Uterus (tissue), 4 donors: ENCODE results near the gene STARD10. TPM values are rescaled to one million over a fixed set of nuclear protein-coding genes. Genes with fewer than 3 reads are reported as not detected.

Experiments
- DNase-seq, 2 donors: peaks; one replicate each; pipeline ENCODE4 v3.0.0-alpha.2; 2019 to 2020
- H3K27ac ChIP-seq, 2 donors: fragments of 200-600 bp; sonication (generic); 1 replicate in 1 of 2; 2 replicates in 1 of 2; pipeline ENCODE4 v1.5.1; 2016 to 2018
- H3K27me3 ChIP-seq, 2 donors: fragments of 200-600 bp; sonication (generic); one replicate each; pipeline ENCODE4 v1.5.1; 2018 to 2019; ENCODE audit warnings: control low read depth in 1 of 2
- H3K36me3 ChIP-seq, 2 donors: fragments of 200-600 bp; sonication (generic); one replicate each; pipeline ENCODE4 v1.5.1; 2019; ENCODE audit warnings: control low read depth in 1 of 2
- H3K4me1 ChIP-seq, 2 donors: fragments of 200-600 bp; sonication (generic); one replicate each; pipeline ENCODE4 v1.5.1; 2018 to 2019; ENCODE audit warnings: control low read depth in 1 of 2
- H3K4me3 ChIP-seq, 2 donors: fragments of 200-600 bp; sonication (generic); 1 replicate in 1 of 2; 2 replicates in 1 of 2; pipeline ENCODE4 v1.5.1; 2018 to 2019; ENCODE audit warnings: mild to moderate bottlenecking in 1 of 2
- H3K9me3 ChIP-seq, 2 donors: fragments of 200-600 bp; sonication (generic); one replicate each; pipeline ENCODE4 v1.5.1; 2019; ENCODE audit warnings: control low read depth in 1 of 2
- POLR2A ChIP-seq, 2 donors: fragments of 450-650 bp; IDR thresholded peaks; one replicate each; pipeline ENCODE4 v1.6.1; 2016; ENCODE audit warnings: antibody characterized with exemption in 2 of 2, mild to moderate bottlenecking in 1 of 2, moderate library complexity in 1 of 2
- intact Hi-C: fragments of 100-400 bp; cut with DNase I; formaldehyde crosslinking; loops from one replicate; pipeline ENCODE4 v1.15.1; 2023; ENCODE audit warnings: low total_unique reads
- total RNA-seq, 4 donors: library from RNA; depleted of rRNA in 3 of 4; stranded (reverse); fragments of >200 nt in 3 of 4; gene quantifications; one replicate each; pipeline versions ENCODE4 v1.1.0 to v1.2.4, GENCODE V29; 2014 to 2023
- TF ChIP-seq, protein P1 (sequence below), 4 experiments: fragments of 200-600 bp in 2 of 4; fragments of 450-650 bp in 2 of 4; sonication (generic) in 2 of 4; IDR thresholded peaks; one replicate each; pipeline ENCODE4 v1.5.1; 2016 to 2019; ENCODE audit warnings: antibody characterized with exemption in 4 of 4, mild to moderate bottlenecking in 2 of 4, moderate library complexity in 1 of 4
- donor health status: DM: yes; HTN: yes; CAD: no.

Gene STARD10
- total RNA-seq, 4 donors from 2014 or later: 19.1 to 85.3 (median 53.0) TPM

DNA sequence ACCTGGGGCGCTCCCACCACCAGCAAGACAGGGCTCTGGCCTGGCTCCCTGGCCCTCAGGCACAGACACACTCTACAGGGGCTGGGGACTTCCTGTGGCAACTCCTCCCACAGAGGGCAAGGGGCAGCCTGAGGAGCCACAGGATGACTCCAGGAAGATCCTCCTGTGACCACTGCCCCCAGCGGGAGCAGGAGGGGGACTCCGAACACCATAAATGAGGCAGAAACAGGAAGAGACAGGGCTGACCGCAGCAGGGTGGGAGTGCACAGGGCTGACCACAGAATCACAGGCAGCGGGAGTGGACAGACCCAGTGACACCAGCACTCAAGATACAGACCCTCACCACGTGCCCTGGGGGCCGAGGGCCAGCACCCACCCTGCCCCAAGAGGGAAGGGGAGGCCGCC lies 52.4 kb downstream of the STARD10 start:
- intact Hi-C loops: no loop called here
- Histone ChIP-seq H3K36me3 (no peaks in the 10 kb centered on the region), H3K27ac (peak overlapping the region in 1 of 2 donors; percentile 42), H3K9me3 (no peaks in the 10 kb centered on the region), H3K4me3 (no peak overlapping the region), H3K4me1 (no peaks in the 10 kb centered on the region), H3K27me3 (no peaks in the 10 kb centered on the region)
- no peak for DNase-seq
- no peak for TF ChIP-seq POLR2A (IDR thresholded peaks at IDR 0.05)
- TF ChIP-seq, protein P1, sequence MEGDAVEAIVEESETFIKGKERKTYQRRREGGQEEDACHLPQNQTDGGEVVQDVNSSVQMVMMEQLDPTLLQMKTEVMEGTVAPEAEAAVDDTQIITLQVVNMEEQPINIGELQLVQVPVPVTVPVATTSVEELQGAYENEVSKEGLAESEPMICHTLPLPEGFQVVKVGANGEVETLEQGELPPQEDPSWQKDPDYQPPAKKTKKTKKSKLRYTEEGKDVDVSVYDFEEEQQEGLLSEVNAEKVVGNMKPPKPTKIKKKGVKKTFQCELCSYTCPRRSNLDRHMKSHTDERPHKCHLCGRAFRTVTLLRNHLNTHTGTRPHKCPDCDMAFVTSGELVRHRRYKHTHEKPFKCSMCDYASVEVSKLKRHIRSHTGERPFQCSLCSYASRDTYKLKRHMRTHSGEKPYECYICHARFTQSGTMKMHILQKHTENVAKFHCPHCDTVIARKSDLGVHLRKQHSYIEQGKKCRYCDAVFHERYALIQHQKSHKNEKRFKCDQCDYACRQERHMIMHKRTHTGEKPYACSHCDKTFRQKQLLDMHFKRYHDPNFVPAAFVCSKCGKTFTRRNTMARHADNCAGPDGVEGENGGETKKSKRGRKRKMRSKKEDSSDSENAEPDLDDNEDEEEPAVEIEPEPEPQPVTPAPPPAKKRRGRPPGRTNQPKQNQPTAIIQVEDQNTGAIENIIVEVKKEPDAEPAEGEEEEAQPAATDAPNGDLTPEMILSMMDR (IDR thresholded peaks at IDR 0.05): no peak

DNA sequence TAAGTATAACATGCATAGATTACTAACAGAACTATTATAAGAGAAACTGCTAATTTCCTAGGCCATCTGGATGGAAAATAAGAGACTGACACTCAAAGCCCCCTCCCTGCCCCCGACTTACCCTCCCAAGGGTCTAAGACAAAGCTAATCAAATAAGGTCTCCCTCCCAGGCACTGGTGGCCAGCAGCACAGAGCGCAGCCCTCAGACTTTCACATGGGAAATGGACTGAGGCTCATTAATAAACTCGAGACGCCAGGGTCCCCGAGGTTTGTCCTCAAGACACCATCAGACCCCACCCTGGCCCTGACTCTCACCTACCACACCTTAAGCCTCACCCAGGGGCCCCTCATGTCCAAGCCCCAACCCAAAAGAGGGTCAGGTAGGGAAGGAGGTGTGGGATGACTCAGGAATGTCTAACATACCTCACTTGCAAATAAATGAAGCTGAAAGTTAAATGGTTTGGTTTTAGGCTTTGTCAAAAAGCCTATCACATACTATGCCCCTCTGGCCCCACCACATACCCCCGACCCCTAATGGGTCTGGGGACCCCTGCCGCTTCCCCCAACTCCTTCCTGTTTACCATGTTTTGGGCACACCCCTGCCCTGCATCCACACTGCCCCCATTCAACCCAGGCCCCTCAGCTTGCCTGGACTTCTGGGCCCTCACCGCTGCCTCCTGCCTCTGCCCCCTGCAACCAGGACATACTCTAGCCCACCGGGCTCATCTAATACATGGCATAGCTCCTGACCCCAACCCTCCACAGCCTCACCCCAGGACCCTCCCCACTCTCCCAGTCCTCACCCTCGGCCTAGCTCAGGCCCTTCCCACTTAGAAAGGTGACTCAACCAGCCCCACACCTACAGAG lies 53.1 kb downstream of the STARD10 start:
- H3K9me3 ChIP-seq: no peaks in the 10 kb centered on the region

DNA sequence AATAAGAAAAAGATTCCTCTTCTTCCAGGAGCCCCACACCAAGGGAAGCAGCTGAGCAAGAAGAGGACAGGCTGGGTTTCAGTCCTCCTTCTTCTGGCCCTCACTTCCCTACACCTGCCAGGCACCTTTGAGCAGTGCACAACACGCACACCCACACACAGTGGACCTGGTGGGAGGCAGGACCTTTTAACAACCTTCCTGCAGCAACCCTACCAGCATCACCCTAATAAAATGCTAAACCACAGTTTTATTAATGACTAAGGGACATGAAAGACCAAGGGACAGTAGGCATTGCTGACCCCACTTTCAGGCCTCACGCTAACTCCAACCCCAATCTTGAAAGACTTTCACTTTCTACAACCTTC lies 53.8 kb downstream of the STARD10 start:
- Histone ChIP-seq H3K4me3 (no peak overlapping the region), H3K27me3 (no peaks in the 10 kb centered on the region), H3K4me1 (no peaks in the 10 kb centered on the region), H3K36me3 (no peaks in the 10 kb centered on the region), H3K9me3 (no peaks in the 10 kb centered on the region), H3K27ac (no peak overlapping the region)
- intact Hi-C loops: no loop called here
- TF ChIP-seq POLR2A (IDR thresholded peaks at IDR 0.05): no peak
- no peak for DNase-seq

More for the DNA sequence above, 53.1 kb downstream of the STARD10 start:
- TF ChIP-seq, protein P1 (IDR thresholded peaks at IDR 0.05): no peak
- no peaks in the 10 kb centered on the region for H3K27me3 ChIP-seq
- intact Hi-C loops: no loop called here
- no peak for DNase-seq
- peak overlapping the region in 1 of 2 donors; percentile 42 for H3K27ac ChIP-seq
- no peaks in the 10 kb centered on the region for H3K36me3 ChIP-seq
- no peak overlapping the region for H3K4me3 ChIP-seq
- no peaks in the 10 kb centered on the region for H3K4me1 ChIP-seq

DNA sequence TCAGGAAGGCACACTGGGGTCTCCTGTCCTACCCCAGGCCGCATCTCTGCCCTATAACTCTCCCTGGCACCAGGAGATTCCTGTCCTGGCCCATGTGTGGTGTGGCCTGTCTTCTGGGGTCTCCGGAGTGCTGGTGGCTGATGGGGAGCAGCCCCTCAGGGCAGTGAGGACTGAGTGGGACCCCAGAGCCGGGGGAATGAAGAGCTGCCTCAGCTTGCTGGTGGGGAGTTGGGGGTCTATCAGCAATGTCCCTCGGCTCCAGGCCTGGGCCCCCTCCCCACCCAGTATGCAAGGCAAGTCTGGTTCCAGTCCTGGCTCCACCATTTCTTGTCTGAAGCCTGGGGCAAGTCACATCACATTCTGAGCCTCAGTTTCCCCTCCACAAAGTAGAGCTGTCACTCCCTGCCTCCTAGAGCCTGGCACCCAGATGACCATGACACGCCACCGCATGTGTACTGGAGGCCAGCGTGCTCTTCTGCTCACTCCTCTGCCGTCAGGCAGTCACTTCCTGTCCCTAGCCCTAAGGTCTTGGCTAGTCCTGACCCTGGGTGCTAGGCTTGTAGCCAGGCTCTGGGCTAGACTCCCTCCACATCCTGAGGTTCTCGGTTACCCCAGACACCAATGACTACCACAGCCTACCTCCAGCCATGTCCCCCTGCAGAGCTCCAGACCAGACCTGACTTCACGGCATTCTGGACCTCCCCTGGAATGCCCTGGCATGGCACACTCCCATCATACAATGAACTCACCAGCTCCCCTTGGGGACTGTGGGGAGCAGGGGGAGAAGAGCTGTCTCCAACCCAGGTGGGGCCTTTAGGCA lies 54.4 kb downstream of the STARD10 start:
- H3K27me3 ChIP-seq: no peaks in the 10 kb centered on the region
- TF ChIP-seq, protein P1 (IDR thresholded peaks at IDR 0.05): no peak
- TF ChIP-seq POLR2A (IDR thresholded peaks at IDR 0.05): no peak
- no peaks in the 10 kb centered on the region for H3K9me3 ChIP-seq
- H3K4me1 ChIP-seq: no peaks in the 10 kb centered on the region
- intact Hi-C loops: no loop called here
- H3K36me3 ChIP-seq: no peaks in the 10 kb centered on the region
- DNase-seq: no peak
- H3K4me3 ChIP-seq: no peak overlapping the region
- H3K27ac ChIP-seq: no peak overlapping the region

DNA sequence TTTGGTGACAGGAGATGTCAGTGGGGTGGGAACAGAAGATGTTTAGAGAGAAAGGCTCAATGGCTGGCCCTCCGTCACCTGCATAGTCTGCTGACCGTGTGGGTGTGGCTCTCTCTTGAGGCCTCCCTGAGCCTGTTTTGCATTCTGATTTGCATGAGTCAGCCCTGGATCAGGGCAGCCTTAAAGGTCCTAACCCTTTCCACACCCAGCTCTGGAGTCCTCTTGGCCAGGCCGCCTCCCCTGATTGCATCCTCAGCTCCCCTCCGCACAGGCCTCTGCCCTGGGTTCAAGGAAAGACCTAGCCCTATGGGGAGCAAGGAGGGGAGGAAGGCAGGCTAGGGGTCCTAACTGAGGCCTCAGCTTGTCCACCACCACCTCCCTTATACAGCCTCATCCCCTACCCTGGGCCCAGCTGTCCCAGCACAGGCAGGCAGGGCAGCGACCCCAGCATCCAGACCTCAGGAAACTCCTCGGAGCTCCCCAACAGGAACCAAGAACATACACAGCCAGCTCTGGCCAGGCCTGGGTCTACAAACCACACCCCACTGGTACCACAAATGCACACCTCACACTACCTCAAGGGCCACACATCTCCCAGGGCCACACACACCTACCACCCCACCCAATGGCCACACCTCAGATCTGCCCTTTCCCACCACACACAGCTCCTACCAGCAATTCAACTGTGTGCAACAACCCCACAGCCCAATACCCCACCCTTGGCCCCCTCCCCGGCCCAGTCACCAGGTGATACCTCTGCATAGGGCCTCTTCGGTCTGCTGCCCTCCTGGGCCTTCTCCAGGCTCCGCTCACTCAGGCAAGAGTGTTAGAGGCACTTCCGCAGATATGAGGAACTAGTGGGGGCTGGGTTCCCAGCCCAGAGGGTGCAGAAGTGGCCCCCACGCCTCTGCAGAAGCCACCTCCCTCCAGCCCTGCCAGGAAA lies 55.4 kb downstream of the STARD10 start:
- Histone ChIP-seq H3K27me3 (no peaks in the 10 kb centered on the region), H3K4me1 (no peaks in the 10 kb centered on the region), H3K27ac (peak overlapping the region in 1 of 2 donors; percentile 48), H3K4me3 (no peak overlapping the region), H3K9me3 (no peaks in the 10 kb centered on the region), H3K36me3 (no peaks in the 10 kb centered on the region)
- TF ChIP-seq POLR2A (IDR thresholded peaks at IDR 0.05): no peak
- TF ChIP-seq, protein P1 (IDR thresholded peaks at IDR 0.05): no peak
- intact Hi-C loops: no loop called here
- DNase-seq: no peak
